ENCODE measurements around the gene KCTD8.

Gene KCTD8

GRCh38 chr4:44160776-44161367, 287.7 kb downstream of the KCTD8 start:
- DNase-seq, result no peak

DNA sequence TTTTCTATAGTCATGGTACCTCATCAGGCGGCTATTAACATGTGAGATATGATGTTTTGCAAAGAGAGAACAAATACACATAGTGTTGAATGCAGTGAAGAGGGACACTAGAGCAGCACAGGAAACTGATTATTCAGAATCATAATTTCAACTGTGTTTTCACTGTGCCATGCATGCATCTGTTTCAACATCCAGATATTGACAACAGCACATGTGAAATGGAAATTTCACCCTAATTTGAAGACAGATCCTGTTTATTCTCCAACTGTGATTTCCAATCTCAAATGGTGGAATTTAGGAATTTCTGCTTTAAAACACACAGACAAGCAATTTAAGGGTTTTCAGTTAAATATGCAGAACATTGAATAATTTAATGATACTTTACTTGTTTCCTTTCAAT, 288.6 kb downstream of the KCTD8 start:
- no peak for DNase-seq

GRCh38 chr4:44157611-44158277, 290.9 kb downstream of the KCTD8 start:
- no peak for DNase-seq

GRCh38 chr4:44150091-44150576, 298.5 kb downstream of the KCTD8 start:
- no peak for DNase-seq

- DNase-seq, result no peak
Observed at GRCh38 chr4:44149282-44149681, 299.3 kb downstream of the KCTD8 start.

- no peak for DNase-seq
Observed at GRCh38 chr4:44147571-44148075, 301.0 kb downstream of the KCTD8 start.

GRCh38 chr4:44146516-44146915, 302.1 kb downstream of the KCTD8 start:
- DNase-seq, result no peak

DNA sequence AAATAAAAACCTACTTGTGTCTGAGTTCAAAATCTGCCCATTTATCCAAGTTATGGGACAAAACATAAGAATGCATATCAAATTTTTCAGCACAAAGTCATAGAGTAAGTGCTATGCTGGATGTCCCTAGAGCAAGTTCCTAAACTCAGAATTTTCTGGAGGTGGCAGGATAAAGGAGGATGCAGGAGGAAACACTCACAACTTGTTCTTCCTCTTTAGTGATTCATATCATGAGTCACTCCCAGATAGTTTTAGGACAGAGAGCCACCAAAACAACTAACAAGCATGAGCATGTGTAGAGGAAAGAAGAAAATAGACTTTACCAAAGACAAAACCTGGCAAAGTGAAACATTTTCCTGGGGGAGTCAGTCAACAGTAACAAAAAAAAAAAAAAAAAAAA, 302.7 kb downstream of the KCTD8 start:
- DNase-seq, result no peak

DNA sequence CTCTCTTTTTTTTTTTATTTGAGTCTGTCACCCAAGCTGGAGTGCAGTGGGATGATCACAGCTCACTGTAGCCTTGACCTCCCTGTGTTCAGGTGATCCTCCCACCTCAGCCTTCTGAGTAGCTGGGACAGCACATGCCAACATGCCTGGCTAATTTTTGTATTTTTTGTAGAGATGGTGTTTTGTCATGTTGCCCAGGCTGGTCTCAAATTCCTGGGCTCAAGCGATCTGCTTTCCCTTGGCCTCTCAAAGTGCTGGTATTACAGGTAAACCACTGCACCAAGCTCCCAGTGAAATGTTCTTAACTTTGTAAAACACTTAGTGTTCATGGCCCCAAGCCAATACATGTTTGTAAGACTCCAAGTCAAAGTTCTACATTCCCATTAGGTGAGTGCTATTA, 316.1 kb downstream of the KCTD8 start:
- DNase-seq, result no peak

All from NCI-H748 treated with DMSO at 0.1 percent for 48 hours (cell line).